Renal cortex interstitium (tissue), 11 donors: ENCODE measurements around the gene DBNDD1. TPM values are rescaled to one million over a fixed set of nuclear protein-coding genes. Genes with fewer than 3 reads are reported as not detected.
"Not testable (repeated sequence)": the region's sequence is repeated elsewhere in the genome, so short reads cannot be mapped to it uniquely, and the experiment has no call there.

Source experiments
- DNase-seq, 11 donors: peaks; one replicate each; pipeline ENCODE4 v3.0.0-alpha.2; 2013; ENCODE audit warnings: low read depth in 9 of 11, low spot score in 4 of 11; ENCODE audit errors: extremely low read depth in 1 of 11
- polyA plus RNA-seq, 3 donors: library from polyadenylated mRNA; unstranded; fragments of 120-200 nt; gene quantifications; one replicate each; pipeline ENCODE4 v1.2.1, GENCODE V29; 2013; ENCODE audit not compliant: insufficient read length in 3 of 3

DBNDD1 gene
- polyA plus RNA-seq, 3 donors: 9.2 to 14.7 (median 13.0) TPM

- DNase-seq: no peak
These were observed 45.5 kb downstream of the DBNDD1 start for GRCh38 chr16:89973654-89974335.

- no peak for DNase-seq
These were observed 46.0 kb downstream of the DBNDD1 start for GRCh38 chr16:89973235-89973634.

GRCh38 chr16:89972244-89973234, 46.7 kb downstream of the DBNDD1 start:
- DNase-seq: peak; percentile 75 to 95 (median 89)

GRCh38 chr16:89971495-89972243, 47.6 kb downstream of the DBNDD1 start:
- DNase-seq: no peak

GRCh38 chr16:89969741-89970410, 49.4 kb downstream of the DBNDD1 start:
- DNase-seq: no peak

GRCh38 chr16:89968074-89968473, 51.2 kb downstream of the DBNDD1 start:
- not testable (repeated sequence) for DNase-seq

- DNase-seq: not testable (repeated sequence)
These were observed 51.8 kb downstream of the DBNDD1 start for GRCh38 chr16:89967436-89967835.

GRCh38 chr16:89966756-89967155, 52.5 kb downstream of the DBNDD1 start:
- DNase-seq: no peak

GRCh38 chr16:89965447-89966225, 53.6 kb downstream of the DBNDD1 start:
- DNase-seq: no peak

GRCh38 chr16:89964201-89964600, 55.1 kb downstream of the DBNDD1 start:
- no peak for DNase-seq

- DNase-seq: no peak
These were observed 56.3 kb downstream of the DBNDD1 start for GRCh38 chr16:89962754-89963498.

- no peak for DNase-seq
These were observed 57.3 kb downstream of the DBNDD1 start for GRCh38 chr16:89961920-89962319.

GRCh38 chr16:89960966-89961365, 58.3 kb downstream of the DBNDD1 start:
- no peak for DNase-seq

GRCh38 chr16:89958596-89958995, 60.7 kb downstream of the DBNDD1 start:
- DNase-seq: no peak

- no peak for DNase-seq
These were observed 61.2 kb downstream of the DBNDD1 start for GRCh38 chr16:89958068-89958467.

- no peak for DNase-seq
These were observed 62.0 kb downstream of the DBNDD1 start for GRCh38 chr16:89957216-89957785.

- DNase-seq: no peak
These were observed 62.6 kb downstream of the DBNDD1 start for GRCh38 chr16:89956505-89957215.
